Mesothelial cell of epicardium (in vitro differentiated cells): Measurements from ENCODE around the gene EHMT1. TPM values are rescaled to one million over a fixed set of nuclear protein-coding genes. Genes with fewer than 3 reads are reported as not detected.
A peak's percentile ranks its signal among the peaks of the same experiment; 100 is the strongest.

Experiments used
- DNase-seq, 2 experiments: peaks; one replicate each; pipeline ENCODE4 v3.0.0; 2021; ENCODE audit warnings: low spot score in 2 of 2; ENCODE audit not compliant: unreplicated experiment in 2 of 2
- H3K27ac Mint-ChIP-seq: 2 replicates; pipeline ENCODE4 v1.8.0; 2021; ENCODE audit warnings: mixed read lengths
- H3K27me3 Mint-ChIP-seq: 2 replicates; pipeline ENCODE4 v1.8.0; 2021; ENCODE audit warnings: low read depth, mixed read lengths
- H3K36me3 Mint-ChIP-seq: 2 replicates; pipeline ENCODE4 v1.8.0; 2021; ENCODE audit warnings: mixed read lengths
- H3K4me1 Mint-ChIP-seq: 2 replicates; pipeline ENCODE4 v1.8.0; 2021; ENCODE audit warnings: mixed read lengths
- H3K4me3 Mint-ChIP-seq: 2 replicates; pipeline ENCODE4 v1.8.0; 2021; ENCODE audit warnings: mild to moderate bottlenecking, moderate library complexity, mixed read lengths
- H3K9me3 Mint-ChIP-seq: 2 replicates; pipeline ENCODE4 v1.8.0; 2021; ENCODE audit warnings: mixed read lengths
- CTCF ChIP-seq: fragments of 200-600 bp; sonication (generic); IDR thresholded peaks from one replicate; pipeline ENCODE4 v1.5.0; 2021; ENCODE audit warnings: antibody characterized with exemption; ENCODE audit not compliant: unreplicated experiment
- total RNA-seq: library from RNA; stranded (reverse); gene quantifications from 3 replicates; pipeline ENCODE4 v1.2.1, GENCODE V29; 2021

Gene EHMT1
- total RNA-seq, 1 donor from 2014 or later: 147 TPM

GRCh38 chr9:137581361-137582285 is 37.2 kb upstream of the EHMT1 start:
- Mint-ChIP-seq H3K36me3 (peaks cover 13% of the 10 kb centered on the region), H3K4me3 (no peak overlapping the region), H3K27ac (no peak overlapping the region), H3K4me1 (peaks cover 21% of the 10 kb centered on the region), H3K9me3 (no peaks in the 10 kb centered on the region), H3K27me3 (no peaks in the 10 kb centered on the region)
- no peak for TF ChIP-seq CTCF
- DNase-seq: no peak

- no peak overlapping the region for H3K27ac Mint-ChIP-seq
- DNase-seq: no peak
- no peaks in the 10 kb centered on the region for H3K27me3 Mint-ChIP-seq
- peaks cover 13% of the 10 kb centered on the region for H3K36me3 Mint-ChIP-seq
- H3K4me3 Mint-ChIP-seq: no peak overlapping the region
- H3K4me1 Mint-ChIP-seq: peaks cover 17% of the 10 kb centered on the region
- no peak for TF ChIP-seq CTCF
- no peaks in the 10 kb centered on the region for H3K9me3 Mint-ChIP-seq
Measured at GRCh38 chr9:137582286-137582860, 36.4 kb upstream of the EHMT1 start.

GRCh38 chr9:137583347-137583746 is 35.5 kb upstream of the EHMT1 start:
- Mint-ChIP-seq H3K4me3 (no peak overlapping the region), H3K27ac (no peak overlapping the region), H3K9me3 (no peaks in the 10 kb centered on the region), H3K27me3 (no peaks in the 10 kb centered on the region), H3K4me1 (peaks cover 10% of the 10 kb centered on the region), H3K36me3 (peaks cover 21% of the 10 kb centered on the region)
- TF ChIP-seq CTCF: no peak
- no peak for DNase-seq

- Mint-ChIP-seq H3K4me3 (no peak overlapping the region), H3K36me3 (peaks cover 21% of the 10 kb centered on the region), H3K4me1 (peaks cover 10% of the 10 kb centered on the region), H3K27me3 (no peaks in the 10 kb centered on the region), H3K27ac (peak overlapping the region; percentile 25), H3K9me3 (no peaks in the 10 kb centered on the region)
- no peak for DNase-seq
- TF ChIP-seq CTCF: no peak
Measured at GRCh38 chr9:137583957-137584356, 34.8 kb upstream of the EHMT1 start.

- Mint-ChIP-seq H3K36me3 (peaks cover 18% of the 10 kb centered on the region), H3K27ac (no peak overlapping the region), H3K9me3 (no peaks in the 10 kb centered on the region), H3K27me3 (no peaks in the 10 kb centered on the region), H3K4me1 (peaks cover 9% of the 10 kb centered on the region), H3K4me3 (no peak overlapping the region)
- no peak for DNase-seq
- no peak for TF ChIP-seq CTCF
Measured at GRCh38 chr9:137586854-137587253, 32.0 kb upstream of the EHMT1 start.
